Mesothelial cell of epicardium (in vitro differentiated cells): ENCODE data around the gene CREB3L2. TPM values are rescaled to one million over a fixed set of nuclear protein-coding genes. Genes with fewer than 3 reads are reported as not detected.

ENCODE experiments used
- DNase-seq, 2 experiments: peaks; one replicate each; pipeline ENCODE4 v3.0.0; 2021; ENCODE audit warnings: low spot score in 2 of 2; ENCODE audit not compliant: unreplicated experiment in 2 of 2
- H3K27ac Mint-ChIP-seq: 2 replicates; pipeline ENCODE4 v1.8.0; 2021; ENCODE audit warnings: mixed read lengths
- H3K27me3 Mint-ChIP-seq: 2 replicates; pipeline ENCODE4 v1.8.0; 2021; ENCODE audit warnings: low read depth, mixed read lengths
- H3K36me3 Mint-ChIP-seq: 2 replicates; pipeline ENCODE4 v1.8.0; 2021; ENCODE audit warnings: mixed read lengths
- H3K4me1 Mint-ChIP-seq: 2 replicates; pipeline ENCODE4 v1.8.0; 2021; ENCODE audit warnings: mixed read lengths
- H3K4me3 Mint-ChIP-seq: 2 replicates; pipeline ENCODE4 v1.8.0; 2021; ENCODE audit warnings: mild to moderate bottlenecking, moderate library complexity, mixed read lengths
- H3K9me3 Mint-ChIP-seq: 2 replicates; pipeline ENCODE4 v1.8.0; 2021; ENCODE audit warnings: mixed read lengths
- CTCF ChIP-seq: fragments of 200-600 bp; sonication (generic); IDR thresholded peaks from one replicate; pipeline ENCODE4 v1.5.0; 2021; ENCODE audit warnings: antibody characterized with exemption; ENCODE audit not compliant: unreplicated experiment
- total RNA-seq: library from RNA; stranded (reverse); gene quantifications from 3 replicates; pipeline ENCODE4 v1.2.1, GENCODE V29; 2021

Gene CREB3L2
- total RNA-seq, 1 donor from 2014 or later, result 80.4 TPM

GRCh38 chr7:137828456-137828855 lies 173.4 kb downstream of the CREB3L2 start:
- peaks cover 19% of the 10 kb centered on the region for H3K9me3 Mint-ChIP-seq
- H3K27ac Mint-ChIP-seq, result no peak overlapping the region
- no peak for DNase-seq
- H3K4me1 Mint-ChIP-seq, result no peaks in the 10 kb centered on the region
- no peak for TF ChIP-seq CTCF
- H3K27me3 Mint-ChIP-seq, result peaks cover 7% of the 10 kb centered on the region
- H3K36me3 Mint-ChIP-seq, result peaks cover 3% of the 10 kb centered on the region
- no peak overlapping the region for H3K4me3 Mint-ChIP-seq

DNA sequence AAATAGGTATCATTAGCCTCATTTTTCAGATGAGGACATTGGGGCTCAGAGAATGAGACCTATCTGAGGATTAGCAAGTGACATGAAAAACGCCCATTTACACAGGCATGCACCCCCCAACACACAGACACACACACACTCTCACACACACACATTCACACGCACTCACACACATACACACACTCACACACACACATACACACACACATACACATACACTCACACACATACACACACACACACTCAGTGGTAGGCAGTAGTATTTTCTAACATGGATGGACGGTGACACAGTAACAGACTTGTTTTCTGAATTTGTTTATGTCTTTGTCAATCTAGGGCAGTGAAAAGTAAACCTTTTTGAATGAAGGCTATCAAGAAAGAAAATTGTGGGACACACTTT lies 176.4 kb downstream of the CREB3L2 start:
- no peaks in the 10 kb centered on the region for H3K36me3 Mint-ChIP-seq
- H3K4me3 Mint-ChIP-seq, result no peak overlapping the region
- peaks cover 7% of the 10 kb centered on the region for H3K27me3 Mint-ChIP-seq
- H3K4me1 Mint-ChIP-seq, result peaks cover 14% of the 10 kb centered on the region
- DNase-seq, result no peak
- peaks cover 3% of the 10 kb centered on the region for H3K9me3 Mint-ChIP-seq
- no peak overlapping the region for H3K27ac Mint-ChIP-seq
- no peak for TF ChIP-seq CTCF

Other genes starting within 250 kb of the CREB3L2 start
- 1.7 to 2.2 TPM (median 2.0 TPM) in 3 replicates for gene DGKI, start 155.1 kb downstream of the CREB3L2 start, total RNA-seq
- not detected in 3 replicates for gene AKR1D1, start 74.4 kb upstream of the CREB3L2 start, total RNA-seq